Central memory CD8-positive, alpha-beta T cell (primary cell): ENCODE measurements around the gene MMADHC.
A peak's percentile ranks its signal among the peaks of the same experiment; 100 is the strongest.

Experiments
- ATAC-seq: fragments of 150-1000 bp; cut with Tn5 transposase; replicated peaks from 2 replicates; pipeline ENCODE4 v1.10.0; 2022; ENCODE audit warnings: mild to moderate bottlenecking, moderate FRiP score, moderate number of reproducible peaks; ENCODE audit not compliant: poor library complexity, severe bottlenecking; ENCODE audit errors: extremely low read depth
- DNase-seq, 2 donors: peaks; one replicate each; pipeline ENCODE4 v3.0.0; 2021; ENCODE audit warnings: low spot score in 2 of 2
- H3K27ac Mint-ChIP-seq: one replicate; pipeline ENCODE4 v1.8.0; 2022; ENCODE audit warnings: low read depth, mild to moderate bottlenecking, moderate library complexity, mixed read lengths
- H3K27me3 Mint-ChIP-seq: one replicate; pipeline ENCODE4 v1.8.0; 2022; ENCODE audit warnings: mixed read lengths
- H3K36me3 Mint-ChIP-seq: one replicate; pipeline ENCODE4 v1.8.0; 2022; ENCODE audit warnings: mild to moderate bottlenecking, moderate library complexity, mixed read lengths; ENCODE audit not compliant: insufficient read depth
- H3K4me1 Mint-ChIP-seq: one replicate; pipeline ENCODE4 v1.8.0; 2022; ENCODE audit warnings: mixed read lengths
- H3K4me3 Mint-ChIP-seq: one replicate; pipeline ENCODE4 v1.8.0; 2022; ENCODE audit warnings: mild to moderate bottlenecking, moderate library complexity, mixed read lengths
- H3K9me3 Mint-ChIP-seq: one replicate; pipeline ENCODE4 v1.8.0; 2022; ENCODE audit warnings: mixed read lengths

Gene MMADHC

DNA sequence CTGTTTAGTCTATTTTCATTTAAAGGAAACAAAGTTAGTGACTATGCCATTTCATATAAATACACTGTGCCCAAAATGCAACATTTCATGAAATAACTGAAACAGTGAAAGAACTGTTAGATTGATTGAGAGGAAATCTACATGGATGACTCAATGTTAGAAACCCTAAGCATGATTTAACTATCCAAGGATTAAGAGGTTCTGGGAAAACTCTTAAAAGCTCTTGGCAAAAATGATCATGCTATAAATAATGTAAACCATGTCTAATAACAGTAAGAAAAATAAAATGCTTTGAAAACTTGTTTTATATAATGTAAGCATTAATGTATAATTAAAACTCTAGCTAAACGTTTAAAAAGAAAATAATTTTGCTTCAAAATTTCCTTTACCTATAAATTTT is 23.5 kb downstream of the MMADHC start:
- H3K9me3 Mint-ChIP-seq = no peaks in the 10 kb centered on the region
- ATAC-seq = no peak
- H3K4me3 Mint-ChIP-seq = no peak overlapping the region
- peaks cover 16% of the 10 kb centered on the region for H3K36me3 Mint-ChIP-seq
- no peaks in the 10 kb centered on the region for H3K27me3 Mint-ChIP-seq
- no peak for DNase-seq
- no peak overlapping the region for H3K27ac Mint-ChIP-seq
- no peaks in the 10 kb centered on the region for H3K4me1 Mint-ChIP-seq

DNA sequence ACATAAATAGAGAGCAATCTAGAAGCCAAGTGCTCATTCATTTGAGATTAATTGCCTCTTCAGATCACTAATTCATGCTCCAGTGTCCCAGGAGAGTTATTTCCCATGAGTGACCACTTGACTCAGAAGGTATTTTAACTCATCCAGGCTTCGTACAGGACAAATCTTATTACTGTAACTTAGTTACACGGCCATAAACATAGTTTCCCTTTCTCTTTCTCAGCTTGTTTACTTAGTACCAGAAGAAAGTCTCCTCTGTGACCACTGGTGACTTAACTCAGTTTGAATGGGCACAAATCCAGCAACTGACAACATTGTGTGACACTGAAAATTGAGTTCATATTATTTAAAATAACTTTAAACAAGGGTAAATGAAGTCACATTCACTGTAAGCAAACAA is 25.3 kb downstream of the MMADHC start:
- Mint-ChIP-seq H3K27me3 (no peaks in the 10 kb centered on the region), H3K27ac (no peak overlapping the region), H3K36me3 (peaks cover 4% of the 10 kb centered on the region), H3K4me1 (no peaks in the 10 kb centered on the region), H3K4me3 (no peak overlapping the region), H3K9me3 (no peaks in the 10 kb centered on the region)
- ATAC-seq (no peak), DNase-seq (no peak)

DNA sequence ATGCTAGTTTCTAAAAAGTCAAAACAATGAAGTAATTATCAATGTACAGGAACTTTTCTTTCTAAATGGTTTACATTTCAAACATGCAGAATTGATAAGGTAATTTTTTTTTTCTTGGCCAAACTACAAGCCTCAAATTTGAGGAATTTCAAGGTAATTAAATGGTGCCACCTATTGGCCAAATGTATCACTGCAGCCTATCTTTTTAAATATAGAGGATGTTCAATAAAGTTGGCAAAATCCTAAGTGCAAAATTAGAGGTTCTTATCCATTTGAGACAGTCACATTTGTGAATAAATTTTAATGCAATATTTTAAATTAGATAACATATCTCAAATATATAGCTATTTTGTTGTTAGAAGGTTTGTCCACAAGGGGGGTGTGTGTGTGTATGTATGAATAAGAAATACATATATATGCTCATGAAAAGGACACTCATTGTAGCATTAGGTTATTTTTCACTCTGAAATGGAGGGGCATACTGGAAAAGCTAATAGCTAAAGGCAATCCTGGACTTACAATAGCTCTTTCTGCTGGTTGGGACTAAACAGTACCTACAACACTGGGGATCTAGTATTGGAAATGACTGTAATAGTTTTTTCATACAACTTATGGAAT is 26.2 kb downstream of the MMADHC start:
- Mint-ChIP-seq H3K4me1 (no peaks in the 10 kb centered on the region), H3K27me3 (no peaks in the 10 kb centered on the region), H3K4me3 (no peak overlapping the region), H3K9me3 (no peaks in the 10 kb centered on the region), H3K36me3 (no peaks in the 10 kb centered on the region), H3K27ac (no peak overlapping the region)
- ATAC-seq (no peak), DNase-seq (no peak)

DNA sequence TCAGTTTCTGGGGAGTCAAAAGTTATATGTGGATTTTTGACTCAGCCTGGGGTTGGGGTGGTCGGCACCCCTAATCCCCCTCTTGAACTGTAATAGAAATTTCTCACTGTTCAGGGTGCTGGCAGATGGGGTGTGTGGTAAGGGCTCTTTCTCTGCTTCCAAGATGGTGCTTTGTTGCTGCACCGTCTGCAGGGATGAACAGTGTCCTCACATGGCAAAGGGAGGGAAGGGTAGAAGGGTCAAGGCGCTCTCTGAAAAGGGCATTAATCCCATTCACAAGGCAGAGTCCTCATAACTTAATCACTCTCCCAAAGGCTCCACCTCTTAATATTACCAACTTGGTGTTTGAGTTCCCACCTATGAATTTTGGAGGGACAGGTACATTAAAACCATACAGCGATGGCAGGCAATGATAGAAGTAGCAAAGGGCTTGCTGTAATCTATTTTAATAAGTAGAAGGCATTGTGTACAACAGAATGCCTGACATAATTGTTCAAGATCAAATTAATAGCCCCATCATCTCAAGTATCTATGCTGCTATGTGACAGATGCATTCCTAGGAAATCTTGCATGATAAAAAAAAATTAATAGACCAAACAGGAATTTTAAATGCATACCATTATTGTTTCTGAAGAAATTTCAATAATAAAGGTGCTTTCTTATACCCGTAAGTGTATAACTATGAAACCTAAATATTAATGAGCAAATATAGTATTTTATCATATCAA is 28.1 kb downstream of the MMADHC start:
- H3K36me3 Mint-ChIP-seq = no peaks in the 10 kb centered on the region

DNA sequence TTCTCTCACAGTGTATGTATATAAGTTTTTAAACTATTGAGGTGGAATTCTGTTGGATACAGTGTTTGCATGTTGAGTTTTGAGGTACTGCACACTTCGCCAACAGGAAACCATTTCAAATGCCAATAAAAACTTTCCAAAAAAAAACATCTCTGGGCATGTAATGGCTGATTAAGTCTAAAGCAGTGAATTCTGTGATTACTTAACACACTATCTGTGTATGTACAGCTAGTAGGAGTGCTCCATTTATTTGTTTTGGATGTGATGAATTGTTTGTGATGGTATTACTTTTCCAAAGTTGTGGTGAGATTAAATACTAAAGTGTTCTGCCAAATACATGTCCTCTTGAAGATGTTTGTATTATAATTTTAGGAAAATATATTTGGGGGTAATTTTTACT is 31.1 kb downstream of the MMADHC start:
- DNase-seq (no peak), ATAC-seq (no peak)
- no peaks in the 10 kb centered on the region for H3K9me3 Mint-ChIP-seq
- H3K4me1 Mint-ChIP-seq = no peaks in the 10 kb centered on the region
- H3K36me3 Mint-ChIP-seq = no peaks in the 10 kb centered on the region
- H3K27me3 Mint-ChIP-seq = peaks cover 21% of the 10 kb centered on the region
- H3K4me3 Mint-ChIP-seq = no peak overlapping the region
- no peak overlapping the region for H3K27ac Mint-ChIP-seq

More for the DNA sequence above, 28.1 kb downstream of the MMADHC start:
- Mint-ChIP-seq H3K9me3 (no peaks in the 10 kb centered on the region), H3K4me1 (no peaks in the 10 kb centered on the region), H3K27me3 (no peaks in the 10 kb centered on the region), H3K27ac (no peak overlapping the region), H3K4me3 (no peak overlapping the region)
- no peak for DNase-seq
- no peak for ATAC-seq

DNA sequence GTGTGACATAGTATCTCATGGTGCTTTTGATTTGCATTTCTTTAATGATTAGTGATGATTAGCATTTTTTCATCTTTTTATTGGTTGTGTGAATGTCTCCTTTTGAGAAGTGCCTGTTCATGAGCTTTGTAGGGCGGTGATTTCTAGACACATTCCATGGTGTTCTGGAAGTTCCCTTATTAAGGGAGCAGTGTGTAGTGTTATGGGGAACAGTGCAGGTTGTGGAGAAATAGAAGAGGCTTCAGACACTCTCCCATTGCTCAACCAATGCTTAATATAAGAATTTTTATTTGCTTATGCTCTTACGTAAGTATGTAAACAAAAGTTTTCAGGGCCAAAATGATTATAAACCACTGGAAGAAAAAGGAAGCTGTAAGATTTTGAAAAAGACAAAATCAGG is 34.7 kb downstream of the MMADHC start:
- DNase-seq (no peak), ATAC-seq (no peak)
- Mint-ChIP-seq H3K36me3 (no peaks in the 10 kb centered on the region), H3K4me3 (no peak overlapping the region), H3K9me3 (no peaks in the 10 kb centered on the region), H3K27ac (no peak overlapping the region), H3K27me3 (peaks cover 28% of the 10 kb centered on the region), H3K4me1 (no peaks in the 10 kb centered on the region)

DNA sequence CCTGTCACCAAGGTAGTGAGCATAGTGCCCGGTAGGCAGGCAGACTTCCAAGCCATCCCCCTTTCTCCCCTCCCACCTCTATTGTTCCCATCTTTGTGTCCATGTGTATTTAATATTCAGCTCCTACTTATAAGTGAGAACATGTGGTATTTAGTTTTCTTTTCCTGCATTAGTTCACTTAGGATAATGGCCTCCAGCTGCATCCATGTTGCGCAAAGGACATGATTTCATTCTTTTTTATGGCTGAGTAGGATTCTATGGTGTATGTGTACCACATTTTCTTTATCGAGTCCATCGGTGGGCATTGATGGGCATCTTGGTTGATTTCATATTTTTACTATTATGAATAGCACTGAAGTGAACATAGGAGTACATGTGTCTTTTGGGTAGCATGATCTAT is 35.3 kb downstream of the MMADHC start:
- no peaks in the 10 kb centered on the region for H3K36me3 Mint-ChIP-seq
- peaks cover 28% of the 10 kb centered on the region for H3K27me3 Mint-ChIP-seq
- H3K4me1 Mint-ChIP-seq = no peaks in the 10 kb centered on the region
- no peak overlapping the region for H3K27ac Mint-ChIP-seq
- ATAC-seq = no peak
- no peaks in the 10 kb centered on the region for H3K9me3 Mint-ChIP-seq
- no peak for DNase-seq
- H3K4me3 Mint-ChIP-seq = no peak overlapping the region

DNA sequence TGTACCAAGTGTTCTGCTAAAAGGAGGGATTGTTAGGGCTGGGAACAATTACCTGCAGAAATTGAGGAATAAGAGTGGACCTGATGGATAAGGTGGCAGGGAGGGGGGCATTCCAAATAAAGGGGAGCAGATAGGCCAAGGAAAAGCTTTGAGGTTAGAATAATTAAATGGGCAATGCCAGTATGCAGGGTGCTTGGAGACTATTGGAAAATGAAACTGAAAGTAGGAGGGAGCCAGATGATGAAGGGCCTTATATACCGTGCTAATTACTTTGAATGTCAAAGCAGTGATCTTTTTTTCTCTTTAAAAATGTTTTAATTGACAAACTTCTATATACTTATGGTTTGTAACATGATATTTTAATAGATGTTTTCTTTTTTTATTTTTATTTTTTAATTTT is 42.9 kb downstream of the MMADHC start:
- ATAC-seq (peak; percentile 36), DNase-seq (no peak)
- peaks cover 1% of the 10 kb centered on the region for H3K36me3 Mint-ChIP-seq
- no peaks in the 10 kb centered on the region for H3K27me3 Mint-ChIP-seq
- H3K4me1 Mint-ChIP-seq = peaks cover 12% of the 10 kb centered on the region
- no peaks in the 10 kb centered on the region for H3K9me3 Mint-ChIP-seq
- H3K4me3 Mint-ChIP-seq = peak overlapping the region; percentile 51
- peak overlapping the region; percentile 36 for H3K27ac Mint-ChIP-seq

DNA sequence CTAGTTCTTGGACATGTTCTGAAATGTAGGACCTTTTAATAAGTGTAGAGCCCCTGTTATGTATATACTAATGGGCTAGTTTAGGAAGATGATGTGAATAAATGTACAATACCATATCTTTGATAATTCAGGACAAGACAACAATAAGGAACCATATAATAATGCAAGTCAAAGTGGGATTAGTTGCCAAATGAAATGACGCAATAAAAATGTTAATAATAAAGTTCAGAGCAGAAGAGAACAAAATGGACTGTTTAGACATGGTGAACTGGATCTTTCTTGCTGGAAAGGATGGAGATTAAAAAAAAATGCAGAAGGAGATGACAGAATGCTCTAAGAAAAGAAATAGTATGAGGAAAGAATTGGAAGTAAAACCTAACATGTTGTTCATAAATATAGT is 43.7 kb downstream of the MMADHC start:
- Mint-ChIP-seq H3K27ac (no peak overlapping the region), H3K4me1 (peaks cover 12% of the 10 kb centered on the region), H3K36me3 (peaks cover 1% of the 10 kb centered on the region), H3K27me3 (no peaks in the 10 kb centered on the region), H3K9me3 (no peaks in the 10 kb centered on the region), H3K4me3 (peak overlapping the region; percentile 51)
- DNase-seq (no peak), ATAC-seq (no peak)

DNA sequence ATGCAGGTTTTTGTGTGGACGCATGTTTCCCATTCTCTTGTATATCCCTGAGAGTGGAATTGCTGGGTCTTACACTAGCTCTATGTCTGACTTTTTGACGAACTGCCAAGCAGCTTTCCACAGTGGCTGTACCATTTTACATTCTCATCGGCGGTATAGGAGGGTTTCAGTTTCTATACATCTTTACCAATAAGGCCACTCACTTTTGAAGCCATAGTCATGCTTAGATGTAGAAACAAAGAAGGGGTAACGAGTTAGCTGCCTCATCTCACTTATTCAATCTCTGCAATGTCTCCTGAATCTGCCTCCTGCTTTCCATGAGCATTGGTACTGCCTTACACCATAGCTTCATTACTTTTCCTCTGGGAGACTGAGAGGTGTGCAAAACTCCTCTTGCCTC is 47.4 kb downstream of the MMADHC start:
- ATAC-seq (no peak), DNase-seq (no peak)
- no peaks in the 10 kb centered on the region for H3K9me3 Mint-ChIP-seq
- H3K27ac Mint-ChIP-seq = no peak overlapping the region
- no peak overlapping the region for H3K4me3 Mint-ChIP-seq
- peaks cover 12% of the 10 kb centered on the region for H3K4me1 Mint-ChIP-seq
- peaks cover under 1% of the 10 kb centered on the region for H3K36me3 Mint-ChIP-seq
- no peaks in the 10 kb centered on the region for H3K27me3 Mint-ChIP-seq

DNA sequence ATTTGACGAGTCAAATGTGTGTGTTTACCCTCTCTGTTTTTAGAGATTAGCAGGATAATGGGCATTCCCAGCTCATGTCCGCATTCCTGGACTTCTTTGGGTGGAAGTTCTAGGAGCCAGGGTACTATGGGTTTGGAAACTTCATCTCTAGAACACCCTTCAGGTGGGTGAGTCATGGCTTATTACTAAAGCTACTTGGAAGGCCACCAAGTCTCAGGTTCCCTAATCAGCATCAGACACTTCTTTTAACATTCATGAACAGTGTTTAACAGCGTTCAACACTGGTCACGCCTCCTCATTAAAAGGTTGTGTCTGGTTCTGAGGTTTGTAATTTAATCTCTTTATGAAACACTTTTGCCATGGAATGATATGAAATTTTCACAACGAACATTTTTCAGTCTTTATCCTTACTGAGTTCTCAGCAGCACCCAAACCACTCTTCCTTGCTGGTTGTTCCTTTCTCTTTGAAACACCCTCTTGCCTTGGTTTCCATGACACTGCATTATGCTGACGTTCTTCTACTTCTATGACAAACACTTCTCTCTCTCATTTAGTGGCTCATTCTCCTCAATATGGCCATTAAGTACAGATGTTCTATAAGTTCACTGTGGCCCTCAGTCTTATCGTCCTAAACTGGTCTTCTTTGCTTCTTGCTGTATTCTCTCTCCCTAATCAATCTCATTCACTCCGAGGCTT is 49.3 kb downstream of the MMADHC start:
- H3K36me3 Mint-ChIP-seq = no peaks in the 10 kb centered on the region

DNA sequence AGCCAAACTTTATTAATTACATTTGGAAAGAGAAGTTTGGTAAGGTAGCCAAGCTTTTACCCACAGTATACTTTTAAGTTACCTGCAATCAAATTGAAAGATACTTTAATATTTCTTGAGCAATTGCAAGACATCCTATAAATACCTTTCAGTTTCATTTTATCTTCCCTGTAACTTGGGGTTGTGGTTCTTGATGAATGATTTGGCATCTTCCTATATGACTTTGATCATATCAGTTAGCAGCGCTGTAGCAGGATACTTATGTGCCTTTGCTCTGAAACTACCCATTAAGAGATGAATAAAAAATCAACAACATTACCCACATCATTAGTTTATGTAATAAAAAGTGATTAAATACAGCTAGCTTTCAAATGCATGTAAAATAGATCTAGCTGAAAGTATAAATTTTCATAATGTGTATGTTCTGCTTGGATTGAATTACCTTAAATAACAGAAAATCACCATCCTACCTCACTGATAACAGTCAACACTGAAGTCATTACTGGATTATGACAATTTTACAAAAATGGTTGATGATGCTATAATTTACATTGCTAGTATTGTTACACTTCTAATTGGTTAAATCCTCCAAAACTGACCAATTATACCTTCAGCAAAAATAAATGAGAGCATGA is 50.4 kb downstream of the MMADHC start:
- Mint-ChIP-seq H3K4me1 (no peaks in the 10 kb centered on the region), H3K27me3 (no peaks in the 10 kb centered on the region), H3K4me3 (no peak overlapping the region), H3K27ac (no peak overlapping the region), H3K9me3 (no peaks in the 10 kb centered on the region), H3K36me3 (no peaks in the 10 kb centered on the region)
- DNase-seq (no peak), ATAC-seq (no peak)

More for the DNA sequence above, 49.3 kb downstream of the MMADHC start:
- Mint-ChIP-seq H3K4me3 (no peak overlapping the region), H3K9me3 (no peaks in the 10 kb centered on the region), H3K4me1 (no peaks in the 10 kb centered on the region), H3K27me3 (no peaks in the 10 kb centered on the region), H3K27ac (no peak overlapping the region)
- ATAC-seq = no peak
- no peak for DNase-seq
